Measurements from ENCODE around the gene FBXL3.
"Not testable (repeated sequence)": the region's sequence is repeated elsewhere in the genome, so short reads cannot be mapped to it uniquely, and the experiment has no call there.

The FBXL3 gene

DNA sequence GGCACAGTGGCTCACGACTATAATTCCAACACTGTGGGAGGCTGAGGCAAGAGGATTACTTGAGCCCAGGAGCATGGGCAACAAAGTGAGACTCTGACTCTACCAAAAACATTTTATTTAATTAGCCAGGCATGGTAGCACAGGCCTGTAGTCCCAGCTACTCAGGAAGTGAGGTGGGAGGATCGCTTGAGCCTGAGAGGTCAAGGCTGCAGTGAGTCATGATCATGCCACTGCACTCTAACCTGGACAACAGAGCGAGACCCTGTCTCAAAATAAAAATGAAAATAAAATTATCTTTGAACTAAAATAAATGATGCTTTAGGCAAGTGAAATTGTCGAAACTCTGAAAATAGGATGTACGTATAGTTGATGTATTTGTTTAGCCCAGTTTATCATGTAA, 43.3 kb downstream of the FBXL3 start:
- DNase-seq (ENCODE audit: low read depth), result no peak

DNA sequence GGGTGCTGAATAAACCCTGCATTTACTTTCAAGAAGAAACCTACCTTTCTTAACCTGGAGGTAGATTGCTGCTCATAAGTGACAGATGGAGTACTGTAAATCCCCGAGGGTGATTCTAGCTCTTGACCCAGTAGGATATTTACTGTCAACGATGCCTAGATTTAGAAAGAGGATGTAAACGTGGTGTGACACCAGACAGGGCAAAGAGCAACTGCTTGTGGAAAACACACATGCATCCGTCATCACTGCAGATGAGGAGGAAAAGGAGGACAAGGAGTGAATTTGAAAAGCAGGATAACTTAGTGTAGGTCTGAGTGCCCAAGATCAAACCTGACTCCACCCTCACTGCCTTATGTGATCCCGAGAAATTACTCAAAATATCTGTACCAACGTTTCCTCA, 44.9 kb downstream of the FBXL3 start:
- no peak for DNase-seq (ENCODE audit: low read depth)

DNA sequence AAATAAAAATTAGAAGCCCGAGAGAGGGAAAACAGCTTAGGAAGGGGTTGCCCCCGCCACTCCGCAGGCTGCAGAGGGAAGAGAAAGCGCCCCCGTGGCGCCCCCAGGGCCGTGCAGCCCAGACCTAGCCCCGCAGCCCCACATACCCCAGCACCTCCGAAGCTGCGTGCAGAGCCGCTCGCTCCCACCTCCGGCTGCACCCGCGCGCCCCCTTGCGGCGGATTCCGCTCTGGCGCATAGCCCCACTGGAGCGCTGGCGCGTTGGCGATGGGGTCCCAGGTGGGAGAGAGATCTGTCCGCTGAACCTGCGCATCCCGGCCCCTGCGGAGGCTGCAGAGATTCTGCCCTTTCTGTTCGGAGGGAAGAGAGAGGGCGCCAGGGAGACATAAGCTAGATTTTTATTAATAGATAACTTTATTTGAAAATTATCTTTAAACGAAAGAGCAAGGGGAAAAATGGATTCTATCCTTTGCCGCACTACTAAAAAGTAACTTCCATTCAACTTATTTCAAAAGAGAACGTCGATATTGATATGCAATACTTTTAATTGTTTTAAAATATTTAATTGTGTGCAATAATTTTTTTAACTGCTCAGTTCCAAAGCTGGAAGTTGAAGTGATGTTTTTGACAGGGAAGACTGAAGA, 46.8 kb downstream of the FBXL3 start:
- DNase-seq (ENCODE audit: low read depth), result no peak

DNA sequence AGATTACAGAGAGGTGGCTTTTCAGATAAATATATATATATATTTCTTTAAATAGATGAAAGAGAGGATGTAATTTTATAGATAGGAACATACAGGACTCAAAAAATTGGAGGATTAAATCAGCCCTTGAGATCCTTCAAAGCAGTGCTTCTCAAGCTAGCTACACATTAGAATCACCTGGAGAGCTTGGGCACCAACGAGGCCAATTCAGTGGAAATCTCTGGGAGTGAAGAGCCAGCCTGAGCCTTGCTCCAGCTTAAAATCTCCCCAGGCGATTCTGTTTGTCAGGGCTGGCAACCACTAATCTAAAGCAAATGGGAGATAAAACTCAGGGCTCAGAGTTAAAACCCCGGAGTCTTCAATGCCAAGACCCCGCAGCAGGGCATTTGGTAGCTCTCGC, 50.0 kb downstream of the FBXL3 start:
- no peak for DNase-seq (ENCODE audit: low read depth)

DNA sequence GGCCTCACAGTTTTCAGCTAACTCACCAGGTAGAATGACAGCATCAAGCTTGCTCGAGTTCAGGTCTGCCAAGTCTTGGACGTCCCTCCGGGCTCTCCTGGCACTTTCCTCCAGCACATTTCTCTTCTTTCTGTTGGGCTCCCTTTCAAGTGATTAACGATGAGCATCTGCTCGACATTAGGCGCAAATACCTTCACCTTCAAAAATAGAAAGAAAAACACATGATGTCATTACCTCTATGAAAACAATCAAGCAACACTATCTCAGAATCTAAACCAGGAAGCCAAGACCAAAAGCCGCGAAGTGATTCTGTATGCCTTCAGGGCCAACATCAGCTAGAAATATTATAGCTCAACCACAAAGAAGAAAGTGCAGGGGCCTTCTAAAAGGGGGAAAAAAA, 50.5 kb downstream of the FBXL3 start:
- DNase-seq (ENCODE audit: low read depth), result no peak

DNA sequence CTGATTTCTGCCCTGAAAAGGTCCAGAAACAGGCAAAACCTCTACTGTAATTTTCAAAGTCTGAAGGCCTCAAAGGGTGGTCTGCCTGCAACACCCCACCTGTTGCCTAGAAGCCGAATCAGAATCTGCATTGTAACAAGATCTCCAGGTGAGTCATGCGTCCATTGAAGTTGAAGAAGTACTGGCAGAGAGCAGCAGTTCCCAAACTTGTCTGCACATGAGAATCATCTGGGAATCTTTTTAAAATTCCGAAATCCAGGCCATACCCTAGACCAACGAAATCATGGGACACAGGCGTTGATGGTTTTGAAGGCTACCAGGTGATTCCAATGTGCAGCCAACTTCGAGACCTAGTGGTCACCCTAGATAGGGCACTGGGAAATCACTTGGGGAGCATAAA, 51.1 kb downstream of the FBXL3 start:
- no peak for DNase-seq (ENCODE audit: low read depth)

DNA sequence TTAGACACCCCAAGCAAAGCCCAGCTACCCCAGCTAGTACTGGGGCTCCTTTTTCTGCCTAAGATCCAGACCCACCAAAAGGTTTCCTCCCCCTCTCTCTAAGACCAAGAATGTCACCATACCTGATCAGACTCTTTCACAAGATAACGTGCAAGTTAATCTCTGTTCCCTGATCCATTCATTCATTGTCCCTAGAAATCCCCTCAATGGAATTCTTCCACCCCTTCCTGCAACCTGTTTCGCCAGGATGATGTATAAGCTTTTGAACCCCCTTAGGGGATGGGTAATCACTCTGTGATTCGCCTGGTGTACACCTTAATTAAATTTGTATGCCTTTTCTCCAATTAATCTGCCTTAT, 52.4 kb downstream of the FBXL3 start:
- DNase-seq (ENCODE audit: low read depth), result no peak

DNA sequence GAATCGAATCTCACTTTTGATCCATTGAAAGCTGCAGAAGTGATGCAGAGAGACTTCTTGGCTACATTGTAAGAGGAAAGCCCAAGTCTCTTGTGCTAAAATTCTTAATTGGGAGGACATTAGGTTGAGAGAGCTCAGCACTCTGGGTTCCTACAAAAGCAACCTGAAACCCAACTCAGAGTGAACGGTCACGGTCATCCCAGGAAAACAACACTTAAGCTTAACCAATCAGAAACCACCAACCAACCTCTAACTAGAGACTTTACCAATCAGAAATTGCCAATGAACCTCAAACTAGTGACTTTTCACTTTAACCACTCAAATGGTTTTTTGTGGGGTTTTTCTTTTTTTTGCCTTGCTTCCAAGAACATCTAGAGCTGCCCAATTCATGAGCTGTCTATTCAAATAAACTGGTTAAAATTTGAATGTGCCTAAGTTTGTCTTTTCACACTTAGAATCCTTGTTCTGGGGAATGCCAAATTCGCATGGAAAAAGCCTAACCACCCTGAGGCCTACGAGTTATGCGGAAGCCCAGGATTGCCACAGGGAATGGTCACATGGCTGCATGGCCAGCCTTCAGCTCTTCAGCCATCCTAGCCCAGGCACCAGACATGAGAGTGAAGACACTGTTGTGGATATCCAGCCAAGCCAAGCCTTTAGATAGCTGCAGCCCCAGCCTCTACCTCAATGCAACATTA, 52.9 kb downstream of the FBXL3 start:
- no peak for DNase-seq (ENCODE audit: low read depth)

DNA sequence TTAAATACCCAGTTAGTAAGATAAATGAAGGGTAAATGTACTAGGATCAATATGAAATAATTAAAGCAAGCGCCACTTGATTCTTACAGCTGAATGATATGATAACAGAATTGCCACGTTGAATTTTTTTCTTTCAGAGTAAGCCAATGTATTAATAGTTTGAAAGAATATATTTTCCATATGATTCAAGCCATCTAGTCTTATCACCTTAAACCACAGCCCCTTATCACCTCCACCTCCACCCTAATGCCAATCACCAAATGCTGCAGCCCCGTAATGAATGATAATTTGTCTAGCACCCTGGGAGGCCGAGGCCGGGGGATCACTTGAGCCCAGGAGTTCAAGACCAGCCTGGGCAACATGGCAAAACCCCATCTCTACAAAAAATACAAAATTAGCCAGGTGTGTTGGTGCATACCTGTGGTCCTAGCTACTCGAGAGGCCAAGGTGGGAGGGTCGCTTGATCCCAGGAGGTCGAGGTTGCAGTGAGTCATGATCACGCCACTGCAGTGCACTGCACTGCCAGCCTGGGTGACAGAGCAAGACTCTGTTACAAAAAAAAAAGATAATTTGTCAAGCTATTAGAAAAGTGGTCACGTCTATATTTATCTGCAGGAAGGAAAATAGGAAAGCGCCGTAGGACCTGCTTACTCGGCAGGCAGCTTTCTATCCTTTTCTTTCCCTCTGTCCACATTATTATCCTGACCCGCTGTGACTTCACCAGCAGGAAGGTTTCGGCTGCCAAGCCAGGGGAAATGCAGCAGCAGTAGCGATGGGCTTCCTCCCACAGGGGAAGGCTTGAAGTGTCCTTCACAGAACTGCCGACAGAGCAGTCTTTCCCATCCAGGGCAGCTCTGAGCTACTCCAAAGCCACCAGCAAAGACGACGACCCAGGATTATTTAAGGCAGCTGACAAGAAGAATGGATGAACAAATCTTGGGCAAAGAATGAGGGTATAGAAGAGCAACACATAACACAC, 54.8 kb downstream of the FBXL3 start:
- DNase-seq (ENCODE audit: low read depth), result no peak

DNA sequence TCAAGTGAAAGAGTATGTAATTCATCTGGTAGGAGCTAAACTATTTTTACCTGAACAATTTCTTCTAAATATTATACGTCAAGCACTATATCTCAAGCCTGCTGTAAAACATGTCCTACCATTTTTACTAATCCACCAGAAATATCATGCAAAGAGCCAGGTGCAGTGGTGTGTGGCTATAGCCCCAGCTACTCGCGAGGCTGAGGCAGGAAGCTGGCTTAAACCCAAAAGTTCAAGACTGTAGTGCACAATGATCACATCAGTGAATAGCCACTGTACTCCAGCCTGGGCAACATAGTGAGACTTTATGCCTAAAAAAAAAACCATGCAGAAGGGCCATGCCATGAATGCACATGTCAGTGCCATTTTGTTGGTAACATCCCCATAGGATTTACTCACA, 55.7 kb downstream of the FBXL3 start:
- no peak for DNase-seq (ENCODE audit: low read depth)

DNA sequence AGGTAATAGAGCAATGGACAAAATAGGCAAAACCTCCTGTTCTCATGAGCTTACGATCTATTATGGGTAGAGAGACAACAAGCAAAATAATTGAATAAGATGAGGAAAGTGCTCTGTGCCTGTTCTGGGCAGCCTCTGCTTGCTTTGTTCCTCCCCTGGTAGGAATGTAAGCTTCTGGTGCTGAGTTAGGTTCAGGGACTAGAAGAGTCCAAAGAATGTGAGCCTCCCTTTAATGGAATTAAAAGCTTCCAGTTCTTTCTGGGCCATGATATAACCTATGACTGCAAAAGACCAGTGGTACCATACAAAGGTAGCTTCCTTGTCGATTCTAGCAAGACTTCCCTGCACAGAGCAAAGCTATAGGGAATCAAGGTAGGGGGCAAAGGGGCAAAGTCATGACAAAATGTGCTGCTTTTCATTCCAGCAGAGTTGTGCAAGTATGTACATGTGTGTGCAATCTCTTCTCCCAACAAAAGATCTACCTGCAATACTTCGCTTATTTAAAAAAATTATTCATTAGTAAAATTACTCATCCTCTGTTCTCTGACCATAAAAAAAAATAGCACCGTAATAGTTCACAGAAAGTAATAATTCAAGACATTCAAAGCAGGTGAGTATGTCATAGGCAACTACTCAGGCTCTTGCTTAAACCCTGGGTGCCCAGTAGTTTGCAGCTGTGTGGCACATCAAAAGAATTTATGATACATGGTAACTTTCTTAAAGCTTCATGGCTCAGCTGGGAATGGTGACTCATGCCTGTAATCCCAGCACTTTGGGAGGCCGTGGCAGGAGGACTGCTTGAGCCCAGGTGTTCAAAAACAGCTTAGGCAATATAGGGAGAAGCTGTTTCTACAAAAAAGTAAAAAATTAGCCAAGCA, 57.2 kb downstream of the FBXL3 start:
- no peak for DNase-seq (ENCODE audit: low read depth)

DNA sequence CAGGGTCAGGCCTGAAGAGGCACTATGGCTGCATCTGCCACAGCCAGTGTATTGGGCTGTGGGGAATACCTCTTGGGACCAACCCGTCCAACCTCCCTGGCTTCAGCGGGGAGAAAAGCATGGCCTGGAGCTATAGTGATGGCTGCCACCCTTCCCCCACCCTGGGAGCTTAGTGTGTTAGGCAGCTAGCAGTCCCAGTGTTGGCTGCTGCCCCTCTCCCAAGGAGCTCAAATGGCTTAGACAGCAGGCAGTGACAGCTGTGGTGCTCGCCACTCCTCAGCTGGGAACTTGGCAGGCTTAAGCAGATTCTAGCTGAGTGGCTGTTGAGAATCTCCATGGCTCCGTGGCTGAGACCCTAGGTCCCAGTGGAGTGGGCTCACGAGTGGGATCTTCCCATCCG, 58.9 kb downstream of the FBXL3 start:
- DNase-seq (ENCODE audit: low read depth), result no peak

DNA sequence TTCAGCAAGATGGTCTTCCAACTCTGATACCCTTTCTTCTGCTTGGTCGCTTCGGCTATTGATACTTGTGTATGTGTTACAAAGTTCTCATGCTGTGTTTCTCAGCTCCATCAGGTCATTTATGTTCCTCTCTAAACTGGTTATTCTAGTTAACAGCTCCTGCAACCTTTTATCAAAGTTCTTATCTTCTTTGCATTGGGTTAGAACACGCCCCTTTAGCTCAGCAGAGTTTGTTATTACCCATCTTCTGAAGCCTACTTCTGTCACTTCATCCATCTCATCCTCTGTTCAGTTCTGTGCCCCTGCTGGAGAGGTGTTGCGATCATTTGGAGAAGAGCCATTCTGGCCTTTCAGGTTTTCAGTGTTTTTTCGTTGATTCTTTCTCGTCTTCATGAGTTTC, 59.9 kb downstream of the FBXL3 start:
- DNase-seq (ENCODE audit: low read depth), result no peak

DNA sequence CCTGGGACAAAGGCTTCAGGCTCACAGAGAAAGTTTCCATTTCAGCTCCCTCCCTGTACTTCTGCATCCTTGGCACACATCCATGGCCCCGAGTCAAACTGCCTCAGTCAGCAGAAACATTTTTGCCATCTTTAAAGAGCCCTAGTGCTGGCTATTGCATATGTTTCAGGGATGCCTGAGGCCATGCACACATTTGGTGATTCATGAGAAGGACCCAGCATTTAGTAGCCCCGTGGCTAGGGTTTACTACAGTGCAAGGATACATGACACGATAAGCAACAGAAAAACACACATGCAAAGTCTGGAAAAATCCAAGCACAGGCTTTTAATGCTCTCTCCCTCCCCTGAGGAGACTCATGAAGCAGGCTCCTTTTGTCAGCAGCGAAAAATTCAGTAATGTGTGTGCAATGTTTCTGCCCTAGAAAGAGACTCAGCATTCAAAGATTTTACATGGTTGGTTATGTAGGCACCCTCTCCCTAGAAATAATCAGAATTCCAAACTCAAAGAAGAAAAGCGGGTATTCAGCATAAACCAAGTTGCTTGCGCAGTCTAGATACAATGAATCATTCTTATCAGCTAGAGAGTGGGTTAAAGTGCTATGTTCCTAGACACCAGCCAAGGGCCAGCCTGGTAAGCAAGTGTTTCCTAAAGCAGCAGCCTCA, 61.1 kb downstream of the FBXL3 start:
- DNase-seq (ENCODE audit: low read depth), result no peak

DNA sequence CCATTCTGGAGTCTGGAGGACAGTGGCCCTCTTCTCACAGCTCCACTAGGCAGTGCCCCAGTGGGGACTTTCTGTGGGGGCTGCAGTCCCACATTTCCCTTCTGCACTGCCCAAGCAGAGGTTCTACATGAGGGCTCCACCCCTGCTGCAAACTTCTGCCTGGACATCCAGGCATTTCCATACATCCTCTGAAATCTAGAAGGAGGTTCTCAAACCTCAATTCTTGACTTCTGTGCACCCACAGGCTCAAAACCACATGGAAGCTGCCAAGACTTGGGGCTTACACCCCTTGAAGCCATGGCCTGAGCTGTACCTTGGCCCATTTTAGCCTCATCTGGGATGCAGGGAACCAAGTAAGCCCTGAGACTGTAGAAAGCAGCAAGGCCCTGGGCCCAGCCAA, 67.2 kb downstream of the FBXL3 start:
- not testable (repeated sequence) for DNase-seq (ENCODE audit: low read depth)

DNA sequence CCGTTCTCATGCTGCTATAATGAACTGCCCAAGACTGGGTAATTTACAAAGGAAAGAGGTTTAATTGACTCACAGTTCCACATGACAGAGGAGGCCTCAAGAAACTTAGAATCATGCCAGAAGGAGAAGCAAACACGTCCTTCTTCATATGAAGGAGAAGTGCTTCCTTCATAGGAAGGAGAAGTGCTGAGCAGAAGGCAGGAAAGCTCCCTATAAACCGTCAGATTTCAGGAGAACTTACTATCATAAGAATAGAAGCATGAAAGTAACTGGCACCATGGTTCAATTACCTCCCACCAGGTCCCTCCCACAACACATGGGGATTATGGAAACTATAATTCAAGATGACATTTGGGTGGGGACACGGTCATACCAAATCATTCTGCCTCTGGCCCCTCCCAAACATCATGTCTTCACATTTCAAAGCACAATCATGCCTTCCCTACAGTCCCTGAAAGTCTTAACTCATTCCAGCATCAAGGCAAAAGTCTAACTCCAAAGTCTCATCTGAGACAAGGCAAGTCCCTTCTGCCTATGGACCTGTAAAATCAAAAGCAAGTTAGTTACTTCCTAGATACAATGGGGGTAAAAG, 68.0 kb downstream of the FBXL3 start:
- DNase-seq (ENCODE audit: low read depth), result no peak

DNA sequence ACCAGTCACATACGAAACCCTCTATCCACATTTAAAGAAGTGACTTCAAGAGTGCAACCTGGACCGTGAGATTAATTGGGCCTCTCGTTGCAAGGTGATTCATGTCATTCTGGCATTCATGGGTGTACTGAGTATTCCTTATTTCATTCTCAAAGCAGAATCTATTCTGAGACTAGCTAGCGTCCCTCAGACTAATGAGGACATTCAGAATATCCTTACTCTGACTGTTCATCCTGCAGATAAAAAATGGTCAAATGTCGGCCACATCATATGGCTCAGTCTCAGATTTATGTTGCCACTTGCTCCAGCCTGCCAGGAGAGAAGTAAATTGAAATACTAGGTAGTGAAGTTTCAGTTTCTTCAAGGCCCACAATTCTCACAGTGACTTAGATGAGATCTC, 71.3 kb downstream of the FBXL3 start:
- DNase-seq (ENCODE audit: low read depth), result no peak
